HCT116 (cell line): Measurements from ENCODE around the gene HAPLN2. TPM values are rescaled to one million over a fixed set of nuclear protein-coding genes. Genes with fewer than 3 reads are reported as not detected.

ENCODE experiments used
- ATAC-seq: fragments of 200-7000 bp; cut with Tn5 transposase; 2 replicates; pipeline ENCODE4 v1.9.1; 2020; ENCODE audit warnings: mild to moderate bottlenecking, moderate library complexity
- BruUV-seq: library from RNA; stranded (reverse); fragments of 400-500 nt; replicated peaks from 2 replicates; lab custom pipeline; 2021; lab: Mats Ljungman, UMichigan
- CTCF ChIA-PET: fragments of 300-600 bp; sonication (Branson Sonifier 250); formaldehyde crosslinking; loops from one replicate; lab custom pipeline; 2021; ENCODE audit warnings: antibody characterized with exemption; lab: Charles Lee
- POLR2A ChIA-PET: fragments of 300-600, 350-600 bp; sonication (Branson Sonifier 250); formaldehyde crosslinking; loops from one replicate; lab custom pipeline; 2021; ENCODE audit warnings: antibody characterized with exemption; lab: Charles Lee
- RAD21 ChIA-PET, 2 experiments: fragments of 300-600 bp; sonication (Branson Sonifier 250); formaldehyde crosslinking; loops; one replicate each; lab custom pipeline; 2023; ENCODE audit warnings: low total read pairs in 2 of 2; ENCODE audit not compliant: uncharacterized antibody in 2 of 2, unreplicated experiment in 2 of 2, low non-redundant PET in 1 of 2; lab: Charles Lee
- DNase-seq: peaks from one replicate; pipeline ENCODE4 v3.0.0-alpha.2; 2010; ENCODE audit warnings: low read depth, low spot score
- H2AFZ ChIP-seq: fragments of 200-600 bp; shearing (Covaris generic), sonication (generic); 2 replicates; pipeline ENCODE4 v1.6.1; 2017; ENCODE audit warnings: low read depth, mixed run types, mixed read lengths, antibody characterized with exemption, low read length; ENCODE audit not compliant: poor library complexity, severe bottlenecking
- H3K27ac ChIP-seq: 2 replicates; pipeline ENCODE4 v1.5.1; 2012; ENCODE audit warnings: low read depth, low read length
- H3K27me3 ChIP-seq: fragments of 200-600 bp; sonication (generic); 2 replicates; pipeline ENCODE4 v1.6.1; 2016; ENCODE audit warnings: mixed run types, low read length, mixed read lengths; ENCODE audit not compliant: insufficient read depth
- H3K36me3 ChIP-seq, 2 experiments: fragments of 200-500 bp in 1 of 2; fragments of 200-600 bp in 1 of 2; sonication (Bioruptor generic) in 1 of 2; sonication (generic) in 1 of 2; 2 replicates each; pipeline versions ENCODE4 v1.5.1 to v1.6.1; 2014 to 2016; ENCODE audit warnings: low read length in 2 of 2, inconsistent platforms in 1 of 2, mixed read lengths in 1 of 2, mixed run types in 1 of 2; ENCODE audit not compliant: insufficient read depth in 2 of 2, control insufficient read depth in 1 of 2
- H3K4me1 ChIP-seq, 2 experiments: fragments of 200-600 bp in 1 of 2; sonication (generic) in 1 of 2; 2 replicates each; pipeline versions ENCODE4 v1.5.1 to v1.6.1; 2012 to 2017; ENCODE audit warnings: low read length in 2 of 2, inconsistent platforms in 1 of 2, mild to moderate bottlenecking in 1 of 2, mixed read lengths in 1 of 2, mixed run types in 1 of 2, moderate library complexity in 1 of 2; ENCODE audit not compliant: insufficient read depth in 2 of 2, control insufficient read depth in 1 of 2
- H3K4me2 ChIP-seq: fragments of 200-600 bp; sonication (generic); 2 replicates; pipeline ENCODE4 v1.6.1; 2017; ENCODE audit warnings: mixed run types, low read length, mixed read lengths
- H3K4me3 ChIP-seq, 2 experiments: fragments of 200-600 bp in 1 of 2; sonication (generic) in 1 of 2; replicated peaks in 1 of 2; 2 replicates each; pipeline ENCODE4 v1.5.1; 2011 to 2016; ENCODE audit warnings: low read length in 2 of 2, control low read depth in 1 of 2, low read depth in 1 of 2, mild to moderate bottlenecking in 1 of 2, mixed read lengths in 1 of 2, mixed run types in 1 of 2
- H3K79me2 ChIP-seq: fragments of 200-600 bp; sonication (generic); 2 replicates; pipeline ENCODE4 v1.6.1; 2017; ENCODE audit warnings: mild to moderate bottlenecking, mixed run types, low read length, moderate library complexity, mixed read lengths; ENCODE audit not compliant: insufficient read depth
- H3K9ac ChIP-seq: fragments of 200-600 bp; sonication (generic); 2 replicates; pipeline ENCODE4 v1.6.1; 2016; ENCODE audit warnings: low read length, mixed read lengths
- H3K9me2 ChIP-seq: fragments of 200-600 bp; sonication (generic), shearing (Covaris generic); 2 replicates; pipeline ENCODE4 v1.6.1; 2017; ENCODE audit warnings: mixed run types, mild to moderate bottlenecking, moderate library complexity; ENCODE audit not compliant: insufficient read depth
- H3K9me3 ChIP-seq, 2 experiments: fragments of 200-500 bp in 1 of 2; fragments of 200-600 bp in 1 of 2; sonication (Bioruptor generic) in 1 of 2; sonication (generic) in 1 of 2; 2 replicates each; pipeline ENCODE4 v1.6.1; 2014 to 2017; ENCODE audit warnings: low read length in 2 of 2, mixed read lengths in 2 of 2, inconsistent platforms in 1 of 2, low read depth in 1 of 2, mild to moderate bottlenecking in 1 of 2, mixed run types in 1 of 2, moderate library complexity in 1 of 2; ENCODE audit not compliant: control insufficient read depth in 1 of 2, insufficient read depth in 1 of 2
- H4K20me1 ChIP-seq: fragments of 200-600 bp; sonication (generic), shearing (Covaris generic); 2 replicates; pipeline ENCODE4 v1.6.1; 2017; ENCODE audit warnings: mixed run types, mild to moderate bottlenecking, moderate library complexity; ENCODE audit not compliant: insufficient read depth
- ATF3 ChIP-seq: IDR thresholded peaks from 2 replicates; pipeline ENCODE4 v1.6.1; 2012
- CTCF ChIP-seq, 3 experiments: fragments of 200-600 bp in 1 of 3; sonication (generic) in 1 of 3; IDR thresholded peaks in 2 of 3; conservative IDR thresholded peaks in 1 of 3; 2 replicates each; pipeline ENCODE4 v1.5.1; 2012 to 2017; ENCODE audit warnings: low read depth in 2 of 3, low read length in 2 of 3, antibody characterized with exemption in 1 of 3, borderline replicate concordance in 1 of 3, control low read depth in 1 of 3, mild to moderate bottlenecking in 1 of 3, mixed read lengths in 1 of 3, mixed run types in 1 of 3, moderate library complexity in 1 of 3; ENCODE audit not compliant: insufficient read depth in 1 of 3
- EGR1 ChIP-seq: IDR thresholded peaks from 2 replicates; pipeline ENCODE4 v1.6.1; 2012; ENCODE audit warnings: low read depth
- ELF1 ChIP-seq: IDR thresholded peaks from 2 replicates; pipeline ENCODE4 v1.6.1; 2012; ENCODE audit warnings: low read depth, borderline replicate concordance
- EZH2phosphoT487 ChIP-seq: fragments of 200-600 bp; IDR thresholded peaks from 2 replicates; pipeline ENCODE4 v1.6.1; 2018; ENCODE audit warnings: antibody characterized with exemption, borderline replicate concordance
- JUND ChIP-seq: IDR thresholded peaks from 2 replicates; pipeline ENCODE4 v1.6.1; 2012
- MAX ChIP-seq: IDR thresholded peaks from 2 replicates; pipeline ENCODE4 v1.6.1; 2012
- POLR2A ChIP-seq: IDR thresholded peaks from 2 replicates; pipeline ENCODE4 v1.7.0; 2011; ENCODE audit warnings: borderline replicate concordance; ENCODE audit not compliant: insufficient read depth, insufficient read length; ENCODE audit errors: extremely low read depth
- POLR2AphosphoS5 ChIP-seq: IDR thresholded peaks from 2 replicates; pipeline ENCODE4 v1.6.1; 2011; ENCODE audit warnings: mild to moderate bottlenecking, low read depth, low read length, moderate library complexity
- REST ChIP-seq: IDR thresholded peaks from 2 replicates; pipeline ENCODE4 v1.6.1; 2012; ENCODE audit warnings: low read depth
- SRF ChIP-seq: IDR thresholded peaks from 2 replicates; pipeline ENCODE4 v1.6.1; 2012; ENCODE audit warnings: low read depth
- TCF7L2 ChIP-seq: IDR thresholded peaks from 2 replicates; pipeline ENCODE4 v1.7.0; 2011; ENCODE audit warnings: borderline replicate concordance, inconsistent platforms; ENCODE audit not compliant: insufficient read depth, insufficient read length; ENCODE audit errors: extremely low read depth
- ZBTB33 ChIP-seq: IDR thresholded peaks from 2 replicates; pipeline ENCODE4 v1.6.1; 2011; ENCODE audit warnings: mild to moderate bottlenecking, low read length, moderate library complexity; ENCODE audit not compliant: insufficient replicate concordance; ENCODE audit errors: extremely low read depth
- ZNF274 ChIP-seq: fragments of 200-500 bp; sonication (Bioruptor generic); IDR thresholded peaks from 2 replicates; pipeline ENCODE4 v1.6.1; 2014; ENCODE audit warnings: mild to moderate bottlenecking, low read depth, low read length, inconsistent platforms
- intact Hi-C: fragments of 100-400 bp; cut with micrococcal nuclease; formaldehyde crosslinking; loops from 2 replicates; pipeline ENCODE4 v1.10.0; 2022
- total RNA-seq: library from RNA; stranded (reverse); gene quantifications from one replicate; pipeline ENCODE4 v1.2.1, GENCODE V29; 2021; ENCODE audit not compliant: unreplicated experiment

HAPLN2 gene
- total RNA-seq, 1 experiment from 2014 or later: 0.54 TPM

- CTCF ChIA-PET: interaction anchor here (1.1 kb wide), 1 partner anchor 10 kb away, joined by 4 read pairs; the partner anchor contains the start of gene NES
- POLR2A ChIA-PET: no interaction called here
- H3K27me3 ChIP-seq: no peaks in the 10 kb centered on the region
- H3K4me1 ChIP-seq: peaks cover 29 to 47% of the 10 kb centered on the region in 2 experiments
- no peaks in the 10 kb centered on the region for H3K9me3 ChIP-seq
- BruUV-seq: no TSS peak
- no peak overlapping the region; the same call in 1 of the 2 replicates for H3K27ac ChIP-seq
- no peak overlapping the region for H3K4me2 ChIP-seq
- H2AFZ ChIP-seq: no peak overlapping the region
- no peaks in the 10 kb centered on the region for H4K20me1 ChIP-seq
- H3K79me2 ChIP-seq: no peaks in the 10 kb centered on the region
- RAD21 ChIA-PET: no interaction called here
- no peak overlapping the region for H3K4me3 ChIP-seq
- H3K36me3 ChIP-seq: no peaks in the 10 kb centered on the region
- no peak overlapping the region for H3K9ac ChIP-seq
- no peak for TF ChIP-seq POLR2A
- no peak for TF ChIP-seq TCF7L2
- TF ChIP-seq ATF3: no peak
- TF ChIP-seq MAX: no peak
- TF ChIP-seq POLR2AphosphoS5: no peak
- TF ChIP-seq EGR1: no peak
- TF ChIP-seq ELF1: no peak
- TF ChIP-seq ZBTB33: no peak
- TF ChIP-seq ZNF274: no peak
- TF ChIP-seq CTCF (IDR thresholded peaks at IDR 0.05 in 2 of 3, conservative IDR thresholded peaks at IDR 0.05 in 1 of 3; ENCODE audit: borderline replicate concordance in 1 of 3, insufficient read depth in 1 of 3, low read depth in 2 of 3, low read length in 2 of 3): no peak
- TF ChIP-seq SRF: no peak
- no peak for TF ChIP-seq REST
- TF ChIP-seq EZH2phosphoT487: no peak
- no peak for TF ChIP-seq JUND
- intact Hi-C loops: no loop called here
- DNase-seq (no peak), ATAC-seq (no peak)
- H3K9me2 ChIP-seq: no peaks in the 10 kb centered on the region
Measured at GRCh38 chr1:156666862-156667609, 47.8 kb downstream of the HAPLN2 start.
